GM10266 (cell line): Measurements from ENCODE around the gene DEF6.

Experiments
- DNase-seq: peaks from one replicate; pipeline ENCODE4 v3.0.0; 2012; ENCODE audit errors: extremely low spot score
- TF ChIP-seq, protein P1 (sequence below): IDR thresholded peaks from 2 replicates; pipeline ENCODE4 v1.5.1; 2012; ENCODE audit warnings: mild to moderate bottlenecking, low read depth; ENCODE audit not compliant: control insufficient read depth, insufficient read depth; ENCODE audit errors: missing control alignments

DEF6 gene

DNA sequence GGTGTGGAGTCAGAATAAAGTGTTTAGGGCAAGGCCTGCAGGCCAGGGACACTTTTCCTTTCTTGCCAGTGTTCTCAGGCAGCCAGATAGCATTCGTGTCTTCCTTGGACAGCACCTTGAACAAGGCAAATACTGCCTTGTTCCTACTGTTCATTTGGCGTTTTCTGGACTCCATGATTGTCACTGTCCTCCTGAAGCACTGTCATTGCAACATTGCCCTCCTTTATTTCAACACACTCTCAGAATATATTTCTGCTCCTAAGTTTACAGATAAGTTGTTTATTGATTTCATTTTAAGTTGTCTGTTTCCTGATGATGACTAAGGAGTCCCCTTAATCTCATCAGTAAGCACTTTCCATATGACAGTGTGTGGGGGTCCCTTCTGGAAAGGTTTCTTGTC, 15.1 kb upstream of the DEF6 start:
- no peak for DNase-seq
- TF ChIP-seq, protein P1, sequence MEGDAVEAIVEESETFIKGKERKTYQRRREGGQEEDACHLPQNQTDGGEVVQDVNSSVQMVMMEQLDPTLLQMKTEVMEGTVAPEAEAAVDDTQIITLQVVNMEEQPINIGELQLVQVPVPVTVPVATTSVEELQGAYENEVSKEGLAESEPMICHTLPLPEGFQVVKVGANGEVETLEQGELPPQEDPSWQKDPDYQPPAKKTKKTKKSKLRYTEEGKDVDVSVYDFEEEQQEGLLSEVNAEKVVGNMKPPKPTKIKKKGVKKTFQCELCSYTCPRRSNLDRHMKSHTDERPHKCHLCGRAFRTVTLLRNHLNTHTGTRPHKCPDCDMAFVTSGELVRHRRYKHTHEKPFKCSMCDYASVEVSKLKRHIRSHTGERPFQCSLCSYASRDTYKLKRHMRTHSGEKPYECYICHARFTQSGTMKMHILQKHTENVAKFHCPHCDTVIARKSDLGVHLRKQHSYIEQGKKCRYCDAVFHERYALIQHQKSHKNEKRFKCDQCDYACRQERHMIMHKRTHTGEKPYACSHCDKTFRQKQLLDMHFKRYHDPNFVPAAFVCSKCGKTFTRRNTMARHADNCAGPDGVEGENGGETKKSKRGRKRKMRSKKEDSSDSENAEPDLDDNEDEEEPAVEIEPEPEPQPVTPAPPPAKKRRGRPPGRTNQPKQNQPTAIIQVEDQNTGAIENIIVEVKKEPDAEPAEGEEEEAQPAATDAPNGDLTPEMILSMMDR, result no peak

DNA sequence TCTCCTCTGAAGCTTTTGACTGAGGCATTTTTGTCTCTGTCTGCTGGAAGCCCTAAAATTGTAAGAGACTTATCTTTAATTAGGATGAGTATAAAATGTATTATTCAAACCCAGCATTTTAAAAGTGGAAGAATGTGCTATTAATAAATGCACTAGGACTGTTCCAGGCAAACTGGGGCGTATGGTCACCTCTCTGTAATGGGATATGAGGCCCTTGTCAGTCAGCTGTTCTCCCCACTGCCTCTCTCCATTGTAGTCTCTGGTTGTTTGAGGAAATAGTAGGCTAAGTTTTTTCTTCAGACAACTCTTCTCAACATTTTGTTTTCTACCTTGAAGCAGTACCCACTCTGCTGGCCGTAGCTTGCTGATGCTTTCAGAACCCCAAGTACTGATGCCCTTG, 14.3 kb upstream of the DEF6 start:
- TF ChIP-seq, protein P1, result no peak
- DNase-seq, result no peak

DNA sequence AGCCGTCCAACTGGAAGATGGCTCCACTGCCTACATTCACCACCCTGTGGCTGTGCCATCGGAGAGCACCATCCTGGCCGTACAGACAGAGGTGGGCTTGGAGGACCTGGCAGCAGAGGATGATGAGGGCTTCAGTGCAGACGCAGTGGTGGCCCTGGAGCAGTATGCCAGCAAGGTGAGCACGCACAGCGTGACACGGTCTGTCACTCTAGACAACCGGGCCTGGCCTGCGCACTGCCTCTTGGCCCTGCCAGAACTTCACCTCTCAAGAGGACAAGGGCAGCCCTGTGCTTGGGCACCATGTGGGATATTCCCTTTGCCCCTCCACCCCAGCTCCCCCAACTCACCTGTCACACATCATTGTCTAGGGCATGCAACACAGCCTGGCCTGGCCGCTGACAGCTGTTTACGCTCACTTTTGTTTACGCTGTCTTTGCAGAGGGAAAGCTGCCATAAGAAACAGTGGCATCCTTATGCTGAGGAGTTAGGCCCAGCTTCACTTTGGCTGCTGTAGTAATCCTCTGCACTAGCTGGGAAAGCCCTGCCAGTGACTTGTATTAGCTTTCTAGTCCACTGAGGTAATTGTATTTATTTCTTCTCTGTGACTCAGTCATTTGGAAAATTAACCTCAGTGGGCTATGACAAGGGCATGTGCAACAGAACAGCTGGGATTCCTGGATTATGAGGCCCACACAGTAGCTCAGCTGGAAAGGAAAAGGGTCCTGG, 9.8 kb upstream of the DEF6 start:
- TF ChIP-seq, protein P1, result no peak
- no peak for DNase-seq

DNA sequence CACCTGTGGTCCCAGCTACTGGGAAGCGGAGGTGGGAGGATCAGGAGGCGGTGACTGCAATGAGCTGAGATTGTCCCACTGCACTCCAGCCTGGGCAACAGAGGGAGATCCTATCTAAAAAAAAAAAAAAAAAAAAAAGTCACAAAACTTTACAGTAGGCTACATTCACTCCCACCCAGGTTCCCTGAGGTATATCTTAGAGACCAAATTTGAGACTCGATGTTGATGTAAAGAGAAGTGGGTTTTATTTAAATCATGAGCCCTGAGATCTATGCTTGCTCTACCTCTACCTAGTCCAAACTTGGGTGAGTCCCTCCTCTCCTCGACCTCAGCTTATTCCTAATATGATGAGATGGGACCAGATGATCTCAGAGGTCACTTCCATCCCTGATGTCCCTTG, 8.8 kb upstream of the DEF6 start:
- DNase-seq, result no peak
- TF ChIP-seq, protein P1, result no peak

DNA sequence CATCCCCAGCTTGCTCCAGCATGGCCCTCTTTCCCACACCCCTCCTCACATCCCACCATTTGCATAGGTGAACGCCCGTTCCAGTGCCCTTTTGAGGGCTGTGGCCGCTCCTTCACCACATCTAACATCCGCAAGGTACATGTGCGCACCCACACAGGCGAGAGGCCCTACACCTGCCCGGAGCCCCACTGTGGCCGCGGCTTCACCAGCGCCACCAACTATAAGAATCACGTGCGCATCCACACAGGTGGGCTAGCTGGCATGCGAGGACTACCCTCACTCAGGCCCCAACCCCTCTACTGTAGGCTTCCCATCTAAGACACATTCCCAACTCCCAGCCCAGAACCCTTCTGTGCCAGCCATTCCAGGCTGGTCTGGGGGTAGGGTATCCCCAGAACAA, 6.1 kb upstream of the DEF6 start:
- TF ChIP-seq, protein P1, result no peak
- DNase-seq, result no peak

DNA sequence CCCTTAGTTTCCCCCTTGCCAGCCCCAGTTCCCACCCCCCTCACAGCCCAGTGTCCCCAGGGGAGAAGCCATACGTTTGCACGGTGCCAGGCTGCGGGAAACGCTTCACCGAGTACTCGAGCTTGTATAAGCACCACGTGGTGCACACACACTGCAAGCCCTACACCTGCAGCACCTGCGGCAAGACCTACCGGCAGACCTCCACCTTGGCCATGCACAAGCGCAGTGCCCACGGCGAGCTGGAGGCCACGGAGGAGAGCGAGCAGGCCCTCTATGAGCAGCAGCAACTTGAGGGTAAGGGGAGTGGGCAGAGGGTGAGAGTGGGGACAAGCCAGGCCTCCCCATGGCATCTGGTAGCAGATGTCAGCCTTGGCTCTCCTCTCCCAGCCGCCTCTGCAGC, 5.1 kb upstream of the DEF6 start:
- no peak for DNase-seq
- TF ChIP-seq, protein P1, result no peak

DNA sequence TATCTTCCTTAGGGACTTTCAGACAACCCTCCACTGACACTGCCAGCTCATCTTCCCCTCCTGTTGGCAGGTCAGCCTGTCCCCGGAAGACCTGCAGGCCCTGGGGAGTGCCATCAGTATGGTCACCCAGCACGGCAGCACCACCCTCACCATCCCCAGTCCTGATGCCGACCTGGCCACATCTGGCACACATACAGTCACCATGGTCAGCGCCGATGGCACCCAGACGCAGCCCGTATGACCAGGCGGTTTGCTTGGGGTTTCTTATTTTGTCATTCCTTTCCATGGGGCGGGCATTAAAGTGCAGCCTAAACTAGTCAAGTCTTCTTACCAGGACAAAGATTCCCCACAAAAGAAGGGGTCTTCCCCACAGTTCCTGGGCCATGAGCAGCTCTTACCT, 3.9 kb upstream of the DEF6 start:
- TF ChIP-seq, protein P1, result no peak
- no peak for DNase-seq
